Adrenal gland (tissue), 5 donors: ENCODE measurements around the gene MANEAL.

Experiments used
- CTCF ChIP-seq, 6 experiments: fragments of 450-650 bp in 4 of 6; fragments of 200-600 bp in 2 of 6; sonication (generic) in 1 of 6; IDR thresholded peaks; 1 replicate in 5 of 6; 2 replicates in 1 of 6; pipeline versions ENCODE4 v1.5.1 to v1.8.0; 2016 to 2021; ENCODE audit warnings: antibody characterized with exemption in 6 of 6, mild to moderate bottlenecking in 2 of 6, moderate library complexity in 1 of 6
- POLR2A ChIP-seq, 2 donors: fragments of 450-650 bp; IDR thresholded peaks; one replicate each; pipeline ENCODE4 v1.6.1; 2017; ENCODE audit warnings: antibody characterized with exemption in 2 of 2, mild to moderate bottlenecking in 2 of 2, moderate library complexity in 1 of 2
- donor health status: DM: no; HTN: no; CAD: no.

GRCh38 chr1:37755290-37755689, 38.4 kb upstream of the MANEAL start:
- TF ChIP-seq CTCF (IDR thresholded peaks at IDR 0.05) (no peak), POLR2A (IDR thresholded peaks at IDR 0.05) (no peak)
